ENCODE results near the gene LRP4. TPM values are rescaled to one million over a fixed set of nuclear protein-coding genes. Genes with fewer than 3 reads are reported as not detected.
A peak's percentile ranks its signal among the peaks of the same experiment; 100 is the strongest.
"Not testable (repeated sequence)": the region's sequence is repeated elsewhere in the genome, so short reads cannot be mapped to it uniquely, and the experiment has no call there.

Gene LRP4, protein sequence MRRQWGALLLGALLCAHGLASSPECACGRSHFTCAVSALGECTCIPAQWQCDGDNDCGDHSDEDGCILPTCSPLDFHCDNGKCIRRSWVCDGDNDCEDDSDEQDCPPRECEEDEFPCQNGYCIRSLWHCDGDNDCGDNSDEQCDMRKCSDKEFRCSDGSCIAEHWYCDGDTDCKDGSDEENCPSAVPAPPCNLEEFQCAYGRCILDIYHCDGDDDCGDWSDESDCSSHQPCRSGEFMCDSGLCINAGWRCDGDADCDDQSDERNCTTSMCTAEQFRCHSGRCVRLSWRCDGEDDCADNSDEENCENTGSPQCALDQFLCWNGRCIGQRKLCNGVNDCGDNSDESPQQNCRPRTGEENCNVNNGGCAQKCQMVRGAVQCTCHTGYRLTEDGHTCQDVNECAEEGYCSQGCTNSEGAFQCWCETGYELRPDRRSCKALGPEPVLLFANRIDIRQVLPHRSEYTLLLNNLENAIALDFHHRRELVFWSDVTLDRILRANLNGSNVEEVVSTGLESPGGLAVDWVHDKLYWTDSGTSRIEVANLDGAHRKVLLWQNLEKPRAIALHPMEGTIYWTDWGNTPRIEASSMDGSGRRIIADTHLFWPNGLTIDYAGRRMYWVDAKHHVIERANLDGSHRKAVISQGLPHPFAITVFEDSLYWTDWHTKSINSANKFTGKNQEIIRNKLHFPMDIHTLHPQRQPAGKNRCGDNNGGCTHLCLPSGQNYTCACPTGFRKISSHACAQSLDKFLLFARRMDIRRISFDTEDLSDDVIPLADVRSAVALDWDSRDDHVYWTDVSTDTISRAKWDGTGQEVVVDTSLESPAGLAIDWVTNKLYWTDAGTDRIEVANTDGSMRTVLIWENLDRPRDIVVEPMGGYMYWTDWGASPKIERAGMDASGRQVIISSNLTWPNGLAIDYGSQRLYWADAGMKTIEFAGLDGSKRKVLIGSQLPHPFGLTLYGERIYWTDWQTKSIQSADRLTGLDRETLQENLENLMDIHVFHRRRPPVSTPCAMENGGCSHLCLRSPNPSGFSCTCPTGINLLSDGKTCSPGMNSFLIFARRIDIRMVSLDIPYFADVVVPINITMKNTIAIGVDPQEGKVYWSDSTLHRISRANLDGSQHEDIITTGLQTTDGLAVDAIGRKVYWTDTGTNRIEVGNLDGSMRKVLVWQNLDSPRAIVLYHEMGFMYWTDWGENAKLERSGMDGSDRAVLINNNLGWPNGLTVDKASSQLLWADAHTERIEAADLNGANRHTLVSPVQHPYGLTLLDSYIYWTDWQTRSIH (N-terminal part only)
- 0.28 and 0.32 TPM in 2 replicates for total RNA-seq (2014; rRNA removed; shearing (Covaris generic))

DNA sequence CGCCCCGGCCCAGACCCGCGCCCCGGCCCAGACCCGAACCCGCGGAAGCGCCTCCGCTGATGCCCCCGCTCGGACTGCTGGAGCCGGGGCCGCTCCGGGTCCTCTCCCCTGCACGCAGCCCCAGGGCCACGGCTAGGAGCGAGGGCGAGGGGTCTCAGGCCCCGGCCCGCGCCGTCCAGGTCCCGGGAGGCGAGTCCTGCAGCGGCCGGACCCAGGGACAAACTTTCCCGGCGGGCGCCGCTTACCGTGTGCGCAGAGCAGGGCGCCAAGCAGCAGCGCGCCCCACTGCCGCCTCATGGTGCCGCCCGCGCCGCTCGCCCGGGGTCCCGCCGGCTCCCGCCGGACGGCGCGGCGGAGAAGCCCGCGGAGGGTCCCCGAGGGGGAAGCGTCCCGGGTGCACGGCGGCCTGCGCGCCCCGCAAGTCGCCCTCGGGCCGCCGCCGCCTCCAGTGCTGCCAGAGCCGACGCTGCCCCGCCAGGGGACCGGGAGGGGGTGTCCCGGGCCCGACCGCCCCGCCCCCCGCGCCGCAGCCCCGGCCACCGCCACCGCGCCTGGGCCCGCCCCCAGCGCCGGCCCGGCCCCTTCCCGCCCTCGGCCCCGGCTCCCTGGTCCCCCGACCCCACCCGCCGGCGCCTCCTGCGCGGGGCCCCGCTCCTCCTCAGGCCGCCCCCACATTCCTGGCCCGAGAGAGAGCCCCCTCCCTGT, at the start of gene LRP4:
Gene LRP4, minus strand, starts transcription at position 468 of the 705 bp plus-strand sequence. Its CDS starts 171 bp downstream, at position 297.
- Histone ChIP-seq H3K36me3 (no peaks in the 10 kb centered on the region), H3K27ac (no peak within 1 kb of the TSS), H3K9me3 (replicated peaks) (0 out of 2 replicates have a peak, but pooled peaks cover 5% of the 10 kb centered on the region), H3K4me1 (replicated peaks) (peaks cover 43% of the 10 kb centered on the region), H3K4me3 (peak within 1 kb of the TSS; percentile 48), H3K27me3 (replicated peaks) (peaks cover 32% of the 10 kb centered on the region)
- peak in 1 of 2 experiments; percentile 23 for DNase-seq (ENCODE audit: low read depth in 1 of 2, low spot score in 2 of 2)

DNA sequence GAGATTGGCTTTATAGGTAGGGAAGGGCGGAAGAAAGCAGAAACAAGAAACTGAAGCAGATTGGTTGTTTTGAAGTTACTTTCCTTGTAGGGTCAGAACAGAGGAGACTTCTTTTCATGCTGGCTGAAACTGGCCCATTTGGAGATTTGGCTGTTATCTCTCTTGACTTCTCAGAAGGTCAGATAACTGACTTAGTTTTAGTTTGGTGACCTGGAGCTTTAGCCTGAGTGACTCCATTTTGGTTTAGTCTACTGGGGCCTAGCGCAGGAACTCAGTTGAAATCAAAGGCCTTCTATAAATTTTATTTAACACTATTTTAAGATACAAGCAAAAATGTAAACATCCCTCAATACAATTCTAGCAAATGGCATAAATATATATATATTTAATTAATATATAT, 49.6 kb upstream of the LRP4 start:
- Histone ChIP-seq H3K9me3 (replicated peaks) (no peaks in the 10 kb centered on the region), H3K4me3 (no peak overlapping the region), H3K36me3 (no peaks in the 10 kb centered on the region), H3K27me3 (replicated peaks) (no peaks in the 10 kb centered on the region), H3K4me1 (replicated peaks) (no peaks in the 10 kb centered on the region), H3K27ac (no peak overlapping the region)
- DNase-seq (ENCODE audit: low read depth in 1 of 2, low spot score in 2 of 2) = no peak

DNA sequence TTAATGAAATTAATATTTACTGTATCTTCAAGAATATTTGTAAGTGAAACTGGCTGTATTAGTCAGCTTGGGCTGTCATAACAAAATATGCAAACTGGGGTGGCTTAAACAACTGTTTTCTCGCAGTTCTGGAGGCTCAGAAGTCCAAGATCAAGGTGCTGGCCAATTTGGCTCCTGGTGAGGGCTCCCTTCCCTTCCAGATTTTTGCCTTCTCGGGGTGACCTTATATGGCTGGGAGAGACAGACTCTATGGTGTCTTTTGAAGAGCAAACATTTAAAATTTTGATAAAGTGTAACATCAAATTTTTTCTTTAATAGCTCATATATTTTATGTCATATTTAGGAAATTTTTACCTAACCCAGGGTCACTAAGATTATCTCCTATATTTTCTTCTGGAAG, 48.4 kb upstream of the LRP4 start:
- Histone ChIP-seq H3K36me3 (no peaks in the 10 kb centered on the region), H3K4me1 (replicated peaks) (no peaks in the 10 kb centered on the region)
- DNase-seq (ENCODE audit: low read depth in 1 of 2, low spot score in 2 of 2) = no peak

DNA sequence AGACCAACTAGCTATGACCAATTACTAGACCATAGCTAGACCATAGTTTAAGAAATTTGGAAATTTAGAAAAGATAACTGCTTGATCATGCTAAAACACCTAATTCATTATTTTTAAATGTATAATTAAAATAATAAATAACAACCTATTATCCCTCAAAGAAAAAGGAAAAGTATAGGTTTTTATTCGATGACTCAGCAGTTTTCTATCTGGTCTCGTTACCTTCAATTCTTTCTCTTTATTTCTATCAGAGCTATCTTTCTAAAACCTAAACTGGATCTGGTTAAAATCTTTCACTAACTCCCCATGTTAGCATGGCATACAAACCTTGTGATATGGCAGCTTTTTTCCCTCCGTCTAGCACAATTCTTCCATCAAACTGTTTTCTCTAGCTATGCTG, 45.5 kb upstream of the LRP4 start:
- H3K4me1 ChIP-seq (replicated peaks) = no peaks in the 10 kb centered on the region
- H3K4me3 ChIP-seq = no peak overlapping the region
- no peaks in the 10 kb centered on the region for H3K9me3 ChIP-seq (replicated peaks)
- no peak overlapping the region for H3K27ac ChIP-seq
- DNase-seq (ENCODE audit: low read depth in 1 of 2, low spot score in 2 of 2) = no peak
- no peaks in the 10 kb centered on the region for H3K36me3 ChIP-seq
- no peaks in the 10 kb centered on the region for H3K27me3 ChIP-seq (replicated peaks)

More for the DNA sequence above, 48.4 kb upstream of the LRP4 start:
- H3K27me3 ChIP-seq (replicated peaks) = no peaks in the 10 kb centered on the region
- H3K4me3 ChIP-seq = no peak overlapping the region
- no peaks in the 10 kb centered on the region for H3K9me3 ChIP-seq (replicated peaks)
- H3K27ac ChIP-seq = no peak overlapping the region

DNA sequence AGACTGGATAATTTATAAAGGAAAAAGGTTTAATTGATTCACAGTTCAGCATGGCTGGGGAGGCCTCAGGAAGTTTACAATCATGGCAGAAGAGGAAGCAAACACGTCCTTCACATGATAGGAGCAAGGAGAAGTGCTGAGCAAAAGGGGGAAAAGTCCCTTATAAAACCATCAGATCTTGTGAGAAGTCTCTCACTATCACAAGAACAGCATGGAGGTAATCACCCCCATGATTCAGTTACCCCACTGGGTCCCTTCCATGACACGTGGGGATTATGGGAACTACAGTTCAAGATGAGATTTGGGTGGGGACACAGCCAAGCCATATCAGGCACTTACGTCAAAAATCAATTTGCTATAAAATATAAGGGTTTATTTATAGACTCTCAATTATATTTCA, 43.5 kb upstream of the LRP4 start:
- not testable (repeated sequence) for H3K36me3 ChIP-seq; H3K4me1 ChIP-seq (replicated peaks); H3K27ac ChIP-seq; H3K27me3 ChIP-seq (replicated peaks); H3K9me3 ChIP-seq (replicated peaks); DNase-seq (ENCODE audit: low read depth in 1 of 2, low spot score in 2 of 2); H3K4me3 ChIP-seq

DNA sequence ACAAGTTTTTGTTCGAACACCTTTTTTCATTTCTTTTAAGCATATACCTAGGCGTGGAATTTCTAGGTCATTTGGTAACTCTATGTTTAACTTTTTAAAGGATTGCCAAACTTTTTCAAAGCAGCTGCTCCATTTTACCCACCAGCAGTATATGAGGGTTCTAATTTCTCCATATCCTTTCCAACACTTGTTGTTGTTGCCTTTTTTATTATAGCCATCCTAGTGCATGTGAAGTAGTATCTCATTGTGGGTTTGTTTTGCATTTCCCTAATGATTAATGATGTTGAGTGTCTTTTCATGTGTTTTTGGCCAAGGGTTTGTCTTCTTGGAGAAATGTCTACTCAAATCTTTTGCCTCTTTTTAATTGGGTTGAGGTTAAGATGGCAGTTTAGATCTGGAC, 42.7 kb upstream of the LRP4 start:
- DNase-seq (ENCODE audit: low read depth in 1 of 2, low spot score in 2 of 2) = no peak
- Histone ChIP-seq H3K4me1 (replicated peaks) (no peaks in the 10 kb centered on the region), H3K27ac (no peak overlapping the region), H3K27me3 (replicated peaks) (no peaks in the 10 kb centered on the region), H3K36me3 (no peaks in the 10 kb centered on the region), H3K9me3 (replicated peaks) (no peaks in the 10 kb centered on the region), H3K4me3 (no peak overlapping the region)

DNA sequence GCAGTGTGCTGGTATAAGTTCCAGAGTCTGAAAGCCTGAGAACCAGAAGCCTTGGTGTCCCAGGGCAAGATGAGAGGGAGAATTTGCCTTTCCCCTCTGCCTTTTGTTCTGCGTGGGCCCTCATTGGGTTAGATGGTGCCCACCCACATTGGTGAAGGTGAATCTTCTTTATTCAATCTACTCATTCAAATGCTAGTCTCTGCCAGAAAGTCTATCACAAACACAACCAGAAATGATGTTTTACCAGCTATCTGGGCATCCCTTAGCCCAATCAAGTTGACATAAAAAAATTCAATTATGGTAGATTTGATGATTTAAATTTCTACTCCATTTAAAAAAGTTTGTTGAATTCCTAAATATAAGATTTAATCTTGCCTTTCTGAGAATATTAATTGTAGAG, 40.4 kb upstream of the LRP4 start:
- Histone ChIP-seq H3K27me3 (replicated peaks) (no peaks in the 10 kb centered on the region), H3K9me3 (replicated peaks) (no peaks in the 10 kb centered on the region), H3K27ac (no peak overlapping the region), H3K4me3 (no peak overlapping the region), H3K36me3 (no peaks in the 10 kb centered on the region), H3K4me1 (replicated peaks) (no peaks in the 10 kb centered on the region)
- DNase-seq (ENCODE audit: low read depth in 1 of 2, low spot score in 2 of 2) = no peak

DNA sequence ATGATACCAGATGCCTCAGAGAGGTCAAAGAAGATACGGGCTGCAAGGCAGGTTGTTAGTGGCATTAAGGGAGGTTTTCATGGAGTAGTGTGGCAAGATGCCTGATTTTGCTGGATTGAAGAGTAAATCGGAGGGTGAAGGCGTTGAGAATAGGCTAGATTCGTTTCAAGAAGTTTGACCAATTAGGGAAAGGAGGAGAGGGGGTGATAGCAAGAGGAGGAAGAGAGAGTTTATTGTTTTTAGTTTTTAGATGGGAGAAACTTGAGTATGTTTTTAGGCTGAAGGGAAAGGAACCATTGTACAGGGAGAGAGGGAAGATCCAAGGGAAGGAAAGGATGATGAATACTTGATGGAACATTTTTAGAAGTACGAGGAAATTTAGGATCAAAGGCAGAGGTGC, 34.7 kb upstream of the LRP4 start:
- Histone ChIP-seq H3K4me3 (no peak overlapping the region), H3K27ac (no peak overlapping the region), H3K27me3 (replicated peaks) (no peaks in the 10 kb centered on the region), H3K9me3 (replicated peaks) (no peaks in the 10 kb centered on the region), H3K36me3 (no peaks in the 10 kb centered on the region), H3K4me1 (replicated peaks) (peaks cover 19% of the 10 kb centered on the region)
- no peak for DNase-seq (ENCODE audit: low read depth in 1 of 2, low spot score in 2 of 2)

DNA sequence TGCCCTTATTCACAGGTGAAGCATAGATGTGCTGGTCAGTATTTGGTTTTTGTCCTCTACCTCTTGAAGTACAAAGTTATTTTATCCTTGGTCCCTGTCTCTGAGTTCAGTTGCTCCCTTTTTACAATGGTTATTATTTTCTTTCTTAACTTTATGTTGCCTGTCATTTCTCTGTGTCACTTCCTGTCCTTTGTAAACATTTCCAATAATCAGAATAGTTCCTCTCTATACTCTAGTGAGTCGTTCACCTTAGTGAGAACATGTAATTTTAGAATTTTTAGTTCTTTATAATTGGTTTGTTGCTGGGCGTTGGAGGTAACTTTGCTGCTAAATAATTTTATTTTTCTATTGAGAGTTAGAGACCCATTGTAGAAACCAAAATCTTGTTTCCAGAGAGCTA, 34.2 kb upstream of the LRP4 start:
- Histone ChIP-seq H3K36me3 (no peaks in the 10 kb centered on the region), H3K27me3 (replicated peaks) (no peaks in the 10 kb centered on the region), H3K27ac (no peak overlapping the region), H3K4me1 (replicated peaks) (peaks cover 24% of the 10 kb centered on the region), H3K4me3 (no peak overlapping the region), H3K9me3 (replicated peaks) (no peaks in the 10 kb centered on the region)
- DNase-seq (ENCODE audit: low read depth in 1 of 2, low spot score in 2 of 2) = no peak

DNA sequence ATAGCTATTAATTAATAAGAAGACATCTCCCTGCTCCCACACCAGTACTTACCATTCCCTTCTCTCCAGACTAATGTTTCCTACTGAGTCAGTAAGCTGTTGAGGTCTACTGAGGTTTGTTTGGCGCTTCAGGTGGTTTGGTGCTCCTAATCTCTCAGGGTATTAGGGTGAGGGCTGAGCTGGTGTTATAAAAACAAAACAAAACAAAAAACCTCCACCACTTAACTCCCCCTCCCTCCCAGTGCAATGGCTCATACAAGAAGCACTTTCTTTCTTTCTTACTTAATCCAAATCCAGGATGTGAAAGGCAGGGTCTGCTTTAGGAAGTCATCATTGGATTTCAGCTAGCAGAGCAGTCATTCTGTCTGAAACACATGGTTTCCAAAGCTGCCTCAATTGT, 33.5 kb upstream of the LRP4 start:
- Histone ChIP-seq H3K4me3 (no peak overlapping the region), H3K4me1 (replicated peaks) (peaks cover 31% of the 10 kb centered on the region), H3K36me3 (no peaks in the 10 kb centered on the region), H3K27ac (no peak overlapping the region), H3K27me3 (replicated peaks) (no peaks in the 10 kb centered on the region), H3K9me3 (replicated peaks) (no peaks in the 10 kb centered on the region)
- no peak for DNase-seq (ENCODE audit: low read depth in 1 of 2, low spot score in 2 of 2)

DNA sequence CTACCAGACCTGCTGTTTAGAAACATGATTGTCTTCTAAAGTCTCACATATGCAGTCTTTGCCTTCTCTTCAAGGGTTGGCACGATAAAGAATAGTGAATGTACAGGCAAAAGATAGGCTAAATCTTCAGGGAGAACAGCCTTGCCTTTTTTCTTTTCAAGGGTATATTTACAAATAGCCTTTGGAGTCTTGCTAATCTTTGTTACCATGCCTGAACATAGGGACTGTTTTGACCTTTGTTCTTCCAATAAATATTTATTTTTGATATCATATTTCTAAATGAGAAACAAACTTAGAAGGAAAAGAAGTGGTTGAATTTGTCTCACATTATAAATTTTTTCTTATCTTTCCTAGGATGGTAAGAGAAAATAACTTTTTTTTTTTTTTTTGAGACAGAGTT, 30.9 kb upstream of the LRP4 start:
- H3K27me3 ChIP-seq (replicated peaks) = no peaks in the 10 kb centered on the region
- peaks cover 31% of the 10 kb centered on the region for H3K4me1 ChIP-seq (replicated peaks)
- no peaks in the 10 kb centered on the region for H3K36me3 ChIP-seq
- no peak overlapping the region for H3K4me3 ChIP-seq
- no peaks in the 10 kb centered on the region for H3K9me3 ChIP-seq (replicated peaks)
- no peak for DNase-seq (ENCODE audit: low read depth in 1 of 2, low spot score in 2 of 2)
- H3K27ac ChIP-seq = no peak overlapping the region

DNA sequence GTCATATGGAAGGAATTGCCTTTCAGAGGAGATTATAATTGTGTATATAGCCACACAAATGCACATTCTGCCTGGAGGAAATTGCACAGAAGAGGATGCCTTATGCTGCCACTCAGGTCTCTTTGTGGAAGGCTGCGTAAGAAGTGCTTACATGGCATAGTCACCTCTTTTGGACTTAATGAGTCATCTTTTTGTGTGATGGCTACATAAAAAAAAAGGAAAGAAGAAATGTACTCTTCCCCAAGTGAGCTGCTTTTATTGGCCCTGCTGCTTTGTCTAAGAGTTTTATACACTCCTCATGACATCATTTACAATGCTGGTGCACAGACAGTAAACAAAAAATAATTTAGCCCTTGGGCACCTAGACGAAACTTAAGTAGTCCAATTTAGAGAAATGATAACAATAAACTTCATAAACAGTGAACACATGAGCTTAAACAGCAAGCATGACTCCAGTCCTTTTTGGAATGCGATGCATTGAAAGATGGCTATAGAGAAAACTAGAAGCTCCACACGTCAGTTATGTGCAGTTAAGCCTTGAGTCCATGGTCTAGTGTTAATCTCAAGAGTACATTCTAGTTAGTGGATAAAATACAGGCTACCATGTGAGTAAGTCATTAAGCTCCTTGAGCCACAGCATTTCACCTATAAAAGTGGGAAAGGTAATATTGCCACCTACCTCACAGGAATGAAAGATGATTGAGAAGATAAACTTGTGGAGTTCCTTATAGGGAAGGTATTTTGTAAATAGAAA, 30.2 kb upstream of the LRP4 start:
- Histone ChIP-seq H3K27ac (0 out of 2 replicates have a peak overlapping the region, but pooled peaks have one; percentile 13), H3K9me3 (replicated peaks) (no peaks in the 10 kb centered on the region), H3K4me1 (replicated peaks) (peaks cover 31% of the 10 kb centered on the region), H3K27me3 (replicated peaks) (no peaks in the 10 kb centered on the region), H3K36me3 (no peaks in the 10 kb centered on the region), H3K4me3 (no peak overlapping the region)
- DNase-seq (ENCODE audit: low read depth in 1 of 2, low spot score in 2 of 2) = peak; percentile 53 to 78

Measured in SJSA1 (cell line).